Neural cell (in vitro differentiated cells): ENCODE measurements around the gene NR1I3. TPM values are rescaled to one million over a fixed set of nuclear protein-coding genes. Genes with fewer than 3 reads are reported as not detected.

Experiments
- H2AFZ ChIP-seq: fragments of 200-600, 300-800 bp; sonication (generic), shearing (Covaris generic); 2 replicates; pipeline ENCODE4 v1.6.0; 2014; ENCODE audit warnings: low read depth, mild to moderate bottlenecking, antibody characterized with exemption, low read length, moderate library complexity
- H3F3A ChIP-seq: fragments of 200-600 bp; shearing (Covaris generic); 2 replicates; pipeline ENCODE4 v1.6.1; 2016; ENCODE audit warnings: mild to moderate bottlenecking, moderate library complexity, mixed read lengths, antibody characterized with exemption, low read length; ENCODE audit not compliant: insufficient read depth, poor library complexity, severe bottlenecking
- H3K27ac ChIP-seq: fragments of 200-600, 300-800 bp; sonication (generic), shearing (Covaris generic); 2 replicates; pipeline ENCODE4 v1.5.1; 2014; ENCODE audit warnings: mild to moderate bottlenecking, low read length, moderate library complexity
- H3K27me3 ChIP-seq: fragments of 300-800, 200-600 bp; sonication (generic), shearing (Covaris generic); 2 replicates; pipeline ENCODE4 v1.6.0; 2014; ENCODE audit warnings: mild to moderate bottlenecking, low read depth, low read length, moderate library complexity; ENCODE audit not compliant: insufficient read depth
- H3K36me3 ChIP-seq: fragments of 300-800, 200-600 bp; sonication (generic), shearing (Covaris generic); 2 replicates; pipeline ENCODE4 v1.5.1; 2014; ENCODE audit warnings: mild to moderate bottlenecking, antibody characterized with exemption, low read length, moderate library complexity; ENCODE audit not compliant: insufficient read depth
- H3K4me2 ChIP-seq: fragments of 300-800, 200-600 bp; sonication (generic), shearing (Covaris generic); 2 replicates; pipeline ENCODE4 v1.6.0; 2014; ENCODE audit warnings: mild to moderate bottlenecking, low read length
- H3K4me3 ChIP-seq: fragments of 300-800, 200-600 bp; sonication (generic), shearing (Covaris generic); 2 replicates; pipeline ENCODE4 v1.5.1; 2014; ENCODE audit warnings: mild to moderate bottlenecking, low read length, moderate library complexity
- H3K79me2 ChIP-seq: fragments of 200-600 bp; shearing (Covaris generic); replicated peaks from 2 replicates; pipeline ENCODE4 v1.6.0; 2014; ENCODE audit warnings: mild to moderate bottlenecking, low read length, moderate library complexity; ENCODE audit not compliant: insufficient read depth
- H3K9ac ChIP-seq: fragments of 300-800, 200-600 bp; sonication (generic), shearing (Covaris generic); 2 replicates; pipeline ENCODE4 v1.6.1; 2016; ENCODE audit warnings: mild to moderate bottlenecking, low read length, mixed read lengths
- H3K9me2 ChIP-seq: fragments of 200-600 bp; shearing (Covaris generic); 2 replicates; pipeline ENCODE4 v1.6.1; 2016; ENCODE audit warnings: mild to moderate bottlenecking, low read length, mixed read lengths; ENCODE audit not compliant: insufficient read depth
- H3K9me3 ChIP-seq: fragments of 200-600, 300-800 bp; sonication (generic), shearing (Covaris generic); 2 replicates; pipeline ENCODE4 v1.6.1; 2016; ENCODE audit warnings: mild to moderate bottlenecking, mixed run types, low read length, moderate library complexity, mixed read lengths
- H4K20me1 ChIP-seq: fragments of 200-600 bp; shearing (Covaris generic); 2 replicates; pipeline ENCODE4 v1.6.1; 2016; ENCODE audit warnings: mild to moderate bottlenecking, mixed run types; ENCODE audit not compliant: insufficient read depth
- EP300 ChIP-seq: fragments of 450-650 bp; conservative IDR thresholded peaks from 2 replicates; pipeline ENCODE4 v1.6.1; 2014; ENCODE audit warnings: antibody characterized with exemption, mild to moderate bottlenecking, moderate library complexity; ENCODE audit not compliant: poor library complexity, severe bottlenecking
- EZH2 ChIP-seq: fragments of 200-600, 300-800 bp; shearing (Covaris generic), sonication (generic); IDR thresholded peaks from 2 replicates; pipeline ENCODE4 v1.6.1; 2014; ENCODE audit warnings: antibody characterized with exemption, low read length, borderline replicate concordance, mild to moderate bottlenecking; ENCODE audit not compliant: insufficient read depth, poor library complexity, severe bottlenecking
- MXI1 ChIP-seq: fragments of 450-650 bp; conservative IDR thresholded peaks from 2 replicates; pipeline ENCODE4 v1.6.1; 2014; ENCODE audit warnings: antibody characterized with exemption, mild to moderate bottlenecking; ENCODE audit not compliant: poor library complexity, severe bottlenecking
- POLR2AphosphoS5 ChIP-seq: IDR thresholded peaks from 2 replicates; pipeline ENCODE4 v1.6.1; 2012
- RAD21 ChIP-seq: fragments of 450-650 bp; conservative IDR thresholded peaks from 2 replicates; pipeline ENCODE4 v1.6.1; 2014; ENCODE audit warnings: antibody characterized with exemption, mild to moderate bottlenecking, moderate library complexity
- REST ChIP-seq: IDR thresholded peaks from 2 replicates; pipeline ENCODE4 v1.6.1; 2012; ENCODE audit warnings: borderline replicate concordance
- SMC3 ChIP-seq: fragments of 450-650 bp; conservative IDR thresholded peaks from 2 replicates; pipeline ENCODE4 v1.6.1; 2014; ENCODE audit warnings: antibody characterized with exemption, mild to moderate bottlenecking, moderate library complexity; ENCODE audit not compliant: poor library complexity
- TAF1 ChIP-seq: IDR thresholded peaks from 2 replicates; pipeline ENCODE4 v1.6.1; 2012; ENCODE audit warnings: low read depth
- polyA plus RNA-seq: library from polyadenylated mRNA; depleted of rRNA; stranded (reverse); fragments of >200 nt; gene quantifications from 2 replicates; pipeline ENCODE4 v1.2.3, GENCODE V29; 2014
- TF ChIP-seq, protein P1 (sequence below): fragments of 450-650 bp; IDR thresholded peaks from 2 replicates; pipeline ENCODE4 v1.5.1; 2014; ENCODE audit warnings: antibody characterized with exemption, mild to moderate bottlenecking, moderate library complexity; ENCODE audit not compliant: poor library complexity, severe bottlenecking

The NR1I3 gene
- polyA plus RNA-seq, 1 donor from 2014 or later, result not detected

GRCh38 chr1:161241682-161242081 is 3.7 kb upstream of the NR1I3 start:
- H3K4me3 ChIP-seq, result no peak overlapping the region
- no peaks in the 10 kb centered on the region for H4K20me1 ChIP-seq
- TF ChIP-seq SMC3, result no peak
- TF ChIP-seq POLR2AphosphoS5, result no peak
- TF ChIP-seq EZH2, result no peak
- TF ChIP-seq, protein P1, sequence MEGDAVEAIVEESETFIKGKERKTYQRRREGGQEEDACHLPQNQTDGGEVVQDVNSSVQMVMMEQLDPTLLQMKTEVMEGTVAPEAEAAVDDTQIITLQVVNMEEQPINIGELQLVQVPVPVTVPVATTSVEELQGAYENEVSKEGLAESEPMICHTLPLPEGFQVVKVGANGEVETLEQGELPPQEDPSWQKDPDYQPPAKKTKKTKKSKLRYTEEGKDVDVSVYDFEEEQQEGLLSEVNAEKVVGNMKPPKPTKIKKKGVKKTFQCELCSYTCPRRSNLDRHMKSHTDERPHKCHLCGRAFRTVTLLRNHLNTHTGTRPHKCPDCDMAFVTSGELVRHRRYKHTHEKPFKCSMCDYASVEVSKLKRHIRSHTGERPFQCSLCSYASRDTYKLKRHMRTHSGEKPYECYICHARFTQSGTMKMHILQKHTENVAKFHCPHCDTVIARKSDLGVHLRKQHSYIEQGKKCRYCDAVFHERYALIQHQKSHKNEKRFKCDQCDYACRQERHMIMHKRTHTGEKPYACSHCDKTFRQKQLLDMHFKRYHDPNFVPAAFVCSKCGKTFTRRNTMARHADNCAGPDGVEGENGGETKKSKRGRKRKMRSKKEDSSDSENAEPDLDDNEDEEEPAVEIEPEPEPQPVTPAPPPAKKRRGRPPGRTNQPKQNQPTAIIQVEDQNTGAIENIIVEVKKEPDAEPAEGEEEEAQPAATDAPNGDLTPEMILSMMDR, result no peak
- TF ChIP-seq TAF1, result no peak
- TF ChIP-seq REST, result no peak
- no peak for TF ChIP-seq EP300
- no peak for TF ChIP-seq MXI1
- no peaks in the 10 kb centered on the region for H3K9me2 ChIP-seq
- H3F3A ChIP-seq, result no peaks in the 10 kb centered on the region
- no peak overlapping the region for H2AFZ ChIP-seq
- H3K27me3 ChIP-seq, result no peaks in the 10 kb centered on the region
- H3K9me3 ChIP-seq, result no peaks in the 10 kb centered on the region
- H3K36me3 ChIP-seq, result no peaks in the 10 kb centered on the region
- no peaks in the 10 kb centered on the region for H3K79me2 ChIP-seq
- no peak overlapping the region for H3K27ac ChIP-seq
- no peak overlapping the region for H3K4me2 ChIP-seq
- no peak overlapping the region for H3K9ac ChIP-seq

DNA sequence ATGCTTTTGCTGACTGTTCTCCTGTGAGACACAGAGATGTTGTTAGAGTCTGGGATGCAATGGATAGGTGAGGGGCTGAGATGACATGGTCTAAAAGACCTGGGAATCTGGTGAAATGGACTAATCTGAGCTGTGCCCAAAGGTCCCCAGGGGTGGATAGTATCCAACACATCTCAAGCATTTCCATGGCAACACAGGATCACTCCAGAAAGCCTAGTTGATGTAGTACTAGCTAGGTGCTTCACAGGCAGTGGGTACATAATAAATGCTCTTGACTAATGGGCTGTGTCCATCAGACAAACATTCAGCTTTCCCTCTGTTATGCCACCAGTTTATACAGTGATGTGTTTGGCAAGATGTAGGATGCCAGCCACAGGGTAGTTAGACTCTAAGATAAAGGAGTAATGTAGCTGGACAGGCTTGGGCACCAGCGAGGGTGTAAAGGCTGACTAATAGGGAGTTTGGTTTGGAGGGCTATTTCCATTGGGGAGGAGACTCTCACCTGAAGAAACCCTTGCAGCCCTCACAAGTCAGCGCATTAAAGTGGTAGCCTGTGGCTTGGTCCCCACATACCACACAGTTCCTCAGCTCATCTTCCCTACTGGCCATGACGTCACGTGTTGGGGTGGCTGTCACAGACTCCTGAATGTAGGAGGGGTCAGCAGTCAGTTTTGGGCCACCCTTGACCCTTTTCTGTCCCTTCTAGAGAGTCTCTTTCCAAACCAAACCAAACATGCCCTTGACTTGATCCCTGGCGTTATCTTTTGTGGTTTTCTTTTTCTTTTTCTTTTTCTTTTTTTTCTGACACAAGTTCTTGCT is 1.8 kb downstream of the NR1I3 start:
- Histone ChIP-seq H3K27ac (no peak overlapping the region), H3K27me3 (no peaks in the 10 kb centered on the region), H3F3A (no peaks in the 10 kb centered on the region), H3K9me2 (no peaks in the 10 kb centered on the region), H3K36me3 (no peaks in the 10 kb centered on the region), H3K79me2 (no peaks in the 10 kb centered on the region), H3K9me3 (no peaks in the 10 kb centered on the region), H3K9ac (no peak overlapping the region), H3K4me3 (no peak overlapping the region), H3K4me2 (no peak overlapping the region), H4K20me1 (no peaks in the 10 kb centered on the region), H2AFZ (no peak overlapping the region)
- TF ChIP-seq REST, result no peak
- TF ChIP-seq EZH2, result no peak
- TF ChIP-seq MXI1, result no peak
- TF ChIP-seq TAF1, result no peak
- no peak for TF ChIP-seq RAD21
- TF ChIP-seq SMC3, result no peak
- TF ChIP-seq POLR2AphosphoS5, result no peak
